Measurements from ENCODE around the gene WDR76.

The WDR76 gene

GRCh38 chr15:43793647-43794046, 33.2 kb upstream of the WDR76 start:
- TF ChIP-seq, protein P1, sequence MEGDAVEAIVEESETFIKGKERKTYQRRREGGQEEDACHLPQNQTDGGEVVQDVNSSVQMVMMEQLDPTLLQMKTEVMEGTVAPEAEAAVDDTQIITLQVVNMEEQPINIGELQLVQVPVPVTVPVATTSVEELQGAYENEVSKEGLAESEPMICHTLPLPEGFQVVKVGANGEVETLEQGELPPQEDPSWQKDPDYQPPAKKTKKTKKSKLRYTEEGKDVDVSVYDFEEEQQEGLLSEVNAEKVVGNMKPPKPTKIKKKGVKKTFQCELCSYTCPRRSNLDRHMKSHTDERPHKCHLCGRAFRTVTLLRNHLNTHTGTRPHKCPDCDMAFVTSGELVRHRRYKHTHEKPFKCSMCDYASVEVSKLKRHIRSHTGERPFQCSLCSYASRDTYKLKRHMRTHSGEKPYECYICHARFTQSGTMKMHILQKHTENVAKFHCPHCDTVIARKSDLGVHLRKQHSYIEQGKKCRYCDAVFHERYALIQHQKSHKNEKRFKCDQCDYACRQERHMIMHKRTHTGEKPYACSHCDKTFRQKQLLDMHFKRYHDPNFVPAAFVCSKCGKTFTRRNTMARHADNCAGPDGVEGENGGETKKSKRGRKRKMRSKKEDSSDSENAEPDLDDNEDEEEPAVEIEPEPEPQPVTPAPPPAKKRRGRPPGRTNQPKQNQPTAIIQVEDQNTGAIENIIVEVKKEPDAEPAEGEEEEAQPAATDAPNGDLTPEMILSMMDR (conservative IDR thresholded peaks at IDR 0.05; ENCODE audit: control insufficient read depth, insufficient read depth, low read depth, low read length) = no peak
- H3K4me3 ChIP-seq (ENCODE audit: control insufficient read depth, low read depth, low read length) = peak overlapping the region; percentile 99
- no peak for DNase-seq (ENCODE audit: low read depth)

GRCh38 chr15:43794269-43795037, 32.3 kb upstream of the WDR76 start:
- no peak overlapping the region for H3K4me3 ChIP-seq (ENCODE audit: control insufficient read depth, low read depth, low read length)
- DNase-seq (ENCODE audit: low read depth) = peak; percentile 56
- TF ChIP-seq, protein P1 (conservative IDR thresholded peaks at IDR 0.05; ENCODE audit: control insufficient read depth, insufficient read depth, low read depth, low read length) = no peak

DNA sequence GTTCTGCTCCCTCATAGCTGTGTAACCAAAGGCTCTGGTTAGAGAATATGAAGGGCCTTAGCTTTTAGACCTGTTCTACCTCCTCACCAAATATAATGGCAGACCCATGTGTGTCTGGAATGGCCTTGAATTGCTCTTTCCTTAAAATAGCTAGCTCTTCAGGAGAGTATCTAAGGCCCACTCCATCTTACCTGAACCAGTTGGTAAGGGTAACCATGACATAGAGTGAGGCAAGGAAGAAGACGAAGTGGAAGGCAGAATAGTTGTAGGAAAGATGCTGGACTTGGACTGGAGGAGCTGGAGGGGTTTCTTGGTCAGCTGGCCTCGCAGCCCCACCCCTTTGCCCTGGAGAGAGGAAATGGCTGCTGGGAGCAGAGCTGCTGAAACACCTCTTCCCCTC, 31.6 kb upstream of the WDR76 start:
- no peak overlapping the region for H3K4me3 ChIP-seq (ENCODE audit: control insufficient read depth, low read depth, low read length)
- TF ChIP-seq, protein P1 (conservative IDR thresholded peaks at IDR 0.05; ENCODE audit: control insufficient read depth, insufficient read depth, low read depth, low read length) = no peak
- DNase-seq (ENCODE audit: low read depth) = no peak

- no peak for DNase-seq (ENCODE audit: low read depth)
- TF ChIP-seq, protein P1 (conservative IDR thresholded peaks at IDR 0.05; ENCODE audit: control insufficient read depth, insufficient read depth, low read depth, low read length) = no peak
- no peak overlapping the region for H3K4me3 ChIP-seq (ENCODE audit: control insufficient read depth, low read depth, low read length)
Measured at GRCh38 chr15:43795997-43796396, 30.8 kb upstream of the WDR76 start.

DNA sequence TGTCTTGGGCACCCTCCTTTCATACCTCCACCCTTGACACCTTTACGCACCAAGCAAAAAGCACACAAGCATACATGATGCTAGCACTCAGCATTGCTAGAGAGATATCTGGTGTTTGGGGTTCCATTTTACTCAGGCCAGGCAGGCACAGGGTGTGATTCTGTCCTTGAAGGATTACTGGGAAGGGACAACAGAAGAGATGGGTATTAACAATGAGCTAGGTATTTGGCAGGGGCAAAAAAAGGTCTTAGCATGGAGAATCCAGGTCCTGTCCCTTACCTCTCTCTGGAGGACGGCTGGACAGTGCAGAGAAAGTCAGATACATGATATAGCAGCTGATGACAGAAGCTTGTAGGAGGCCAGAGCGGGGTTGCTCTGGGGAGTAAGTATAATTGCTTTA, 30.2 kb upstream of the WDR76 start:
- no peak for DNase-seq (ENCODE audit: low read depth)
- TF ChIP-seq, protein P1 (conservative IDR thresholded peaks at IDR 0.05; ENCODE audit: control insufficient read depth, insufficient read depth, low read depth, low read length) = no peak
- no peak overlapping the region for H3K4me3 ChIP-seq (ENCODE audit: control insufficient read depth, low read depth, low read length)

DNA sequence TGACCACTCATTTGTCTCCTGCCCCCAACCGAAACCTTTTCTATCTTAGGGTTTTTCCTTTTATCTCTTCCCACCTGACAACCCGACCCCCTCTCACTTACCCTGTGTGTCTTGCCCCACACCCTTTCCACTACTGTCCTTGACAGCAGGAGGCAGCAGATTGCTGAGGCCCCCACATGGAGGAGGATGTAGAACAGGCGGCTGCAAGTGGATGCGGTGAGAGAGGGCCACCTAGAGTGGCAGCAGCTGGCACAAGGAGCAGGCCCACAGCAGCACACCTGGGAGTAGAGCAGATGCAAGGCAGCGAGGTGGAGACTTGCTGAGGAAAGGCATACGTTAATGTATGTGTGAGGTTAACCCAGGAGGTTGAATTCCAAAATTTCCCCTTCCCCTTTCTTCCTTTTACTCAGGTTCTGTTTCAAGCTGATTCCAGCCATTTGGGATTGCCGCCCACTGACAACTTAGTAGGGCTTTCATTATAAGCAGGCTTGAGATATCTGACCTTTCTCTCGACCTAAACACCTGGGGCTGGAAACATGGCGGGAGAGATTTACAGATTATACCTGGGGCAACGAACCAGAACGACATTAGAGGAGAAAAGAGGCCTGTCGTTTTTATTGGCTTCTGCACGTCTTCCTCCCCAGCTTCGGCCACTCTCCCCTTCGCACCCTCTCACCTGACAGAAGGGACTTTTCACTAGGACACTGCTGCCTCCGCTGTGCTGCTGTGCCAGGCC, 27.4 kb upstream of the WDR76 start:
- H3K4me3 ChIP-seq (ENCODE audit: control insufficient read depth, low read depth, low read length) = no peak overlapping the region
- TF ChIP-seq, protein P1 (conservative IDR thresholded peaks at IDR 0.05; ENCODE audit: control insufficient read depth, insufficient read depth, low read depth, low read length) = no peak
- DNase-seq (ENCODE audit: low read depth) = no peak

All from fibroblast of mammary gland (primary cell).